Fibroblast of mammary gland (primary cell): Measurements from ENCODE around the gene PKP1.

Experiments
- DNase-seq: peaks from one replicate; pipeline ENCODE4 v3.0.0-alpha.2; 2010; ENCODE audit warnings: low read depth
- H3K4me3 ChIP-seq: 2 replicates; pipeline ENCODE4 v1.5.1; 2011; ENCODE audit warnings: low read depth, mild to moderate bottlenecking, low read length, moderate library complexity; ENCODE audit not compliant: control insufficient read depth
- TF ChIP-seq, protein P1 (sequence below): conservative IDR thresholded peaks from 2 replicates; pipeline ENCODE4 v1.5.1; 2011; ENCODE audit warnings: low read depth, low read length, inconsistent platforms; ENCODE audit not compliant: control insufficient read depth, insufficient read depth

The PKP1 gene

DNA sequence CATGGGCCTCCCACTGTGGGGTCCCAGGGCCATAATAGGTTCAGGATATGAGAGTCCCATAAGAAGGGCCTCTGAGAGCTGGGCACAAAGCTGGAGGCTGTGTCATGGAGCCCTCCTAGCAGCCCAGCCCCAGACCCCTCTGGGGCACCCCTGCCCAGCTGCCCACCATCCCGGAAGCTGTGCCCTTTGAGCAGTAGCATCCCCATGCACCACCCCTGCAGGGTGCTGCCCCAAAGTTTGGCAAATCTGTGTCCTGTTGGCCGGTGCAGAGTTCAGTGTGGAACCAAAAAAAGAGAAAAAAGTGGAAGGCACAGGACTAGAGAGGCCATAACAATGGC, 76.5 kb downstream of the PKP1 start:
- no peak overlapping the region for H3K4me3 ChIP-seq
- DNase-seq = no peak
- TF ChIP-seq, protein P1, sequence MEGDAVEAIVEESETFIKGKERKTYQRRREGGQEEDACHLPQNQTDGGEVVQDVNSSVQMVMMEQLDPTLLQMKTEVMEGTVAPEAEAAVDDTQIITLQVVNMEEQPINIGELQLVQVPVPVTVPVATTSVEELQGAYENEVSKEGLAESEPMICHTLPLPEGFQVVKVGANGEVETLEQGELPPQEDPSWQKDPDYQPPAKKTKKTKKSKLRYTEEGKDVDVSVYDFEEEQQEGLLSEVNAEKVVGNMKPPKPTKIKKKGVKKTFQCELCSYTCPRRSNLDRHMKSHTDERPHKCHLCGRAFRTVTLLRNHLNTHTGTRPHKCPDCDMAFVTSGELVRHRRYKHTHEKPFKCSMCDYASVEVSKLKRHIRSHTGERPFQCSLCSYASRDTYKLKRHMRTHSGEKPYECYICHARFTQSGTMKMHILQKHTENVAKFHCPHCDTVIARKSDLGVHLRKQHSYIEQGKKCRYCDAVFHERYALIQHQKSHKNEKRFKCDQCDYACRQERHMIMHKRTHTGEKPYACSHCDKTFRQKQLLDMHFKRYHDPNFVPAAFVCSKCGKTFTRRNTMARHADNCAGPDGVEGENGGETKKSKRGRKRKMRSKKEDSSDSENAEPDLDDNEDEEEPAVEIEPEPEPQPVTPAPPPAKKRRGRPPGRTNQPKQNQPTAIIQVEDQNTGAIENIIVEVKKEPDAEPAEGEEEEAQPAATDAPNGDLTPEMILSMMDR = no peak

DNA sequence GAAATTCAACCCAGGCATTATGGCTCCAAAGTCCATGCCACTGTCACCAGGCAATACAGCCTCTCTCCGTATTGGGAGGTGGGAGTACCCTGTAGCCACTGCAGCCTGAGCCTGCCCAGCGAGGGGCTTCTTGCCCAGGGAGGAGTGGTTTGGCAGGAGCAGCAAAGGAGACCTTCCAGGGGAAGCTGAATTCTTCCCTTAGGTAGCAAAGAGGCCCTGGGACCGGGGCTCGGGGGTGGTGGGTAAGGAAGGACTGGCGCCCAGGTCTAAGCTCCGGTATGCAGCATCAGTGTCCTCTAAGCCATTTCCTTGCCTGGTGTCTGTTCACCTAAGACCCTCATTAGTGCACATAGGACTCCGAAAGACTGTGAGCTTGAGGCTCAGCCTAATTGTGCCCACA, 77.2 kb downstream of the PKP1 start:
- TF ChIP-seq, protein P1 = no peak
- no peak for DNase-seq
- no peak overlapping the region for H3K4me3 ChIP-seq

GRCh38 chr1:201360901-201361651, 77.8 kb downstream of the PKP1 start:
- no peak for DNase-seq
- H3K4me3 ChIP-seq = no peak overlapping the region
- TF ChIP-seq, protein P1 = no peak

- TF ChIP-seq, protein P1 = peak; percentile 75
These were observed 78.6 kb downstream of the PKP1 start for GRCh38 chr1:201361652-201362504.

DNA sequence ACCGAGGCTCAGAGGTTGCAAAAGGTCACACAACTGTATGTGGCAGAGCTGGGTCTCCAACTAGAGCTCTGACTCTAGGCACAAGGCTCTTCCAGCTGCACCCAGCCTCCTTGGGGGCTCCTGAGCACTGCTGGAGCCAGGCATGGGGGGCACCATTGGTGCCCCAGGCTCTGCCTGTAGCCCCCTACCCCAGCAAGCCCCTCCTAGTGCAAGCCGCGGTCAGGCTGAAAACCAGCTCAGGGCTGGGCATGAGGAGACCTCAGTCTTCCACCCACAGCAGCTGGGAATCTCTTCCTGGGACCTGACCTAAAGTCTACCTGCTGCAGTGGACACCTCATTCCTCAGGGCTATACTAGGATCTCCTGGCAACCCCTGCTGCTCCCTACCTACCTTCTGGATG, 79.6 kb downstream of the PKP1 start:
- no peak for DNase-seq
- TF ChIP-seq, protein P1 = no peak
- no peak overlapping the region for H3K4me3 ChIP-seq

More at GRCh38 chr1:201361652-201362504, 78.6 kb downstream of the PKP1 start:
- H3K4me3 ChIP-seq = no peak overlapping the region
- peak; percentile 37 for DNase-seq

DNA sequence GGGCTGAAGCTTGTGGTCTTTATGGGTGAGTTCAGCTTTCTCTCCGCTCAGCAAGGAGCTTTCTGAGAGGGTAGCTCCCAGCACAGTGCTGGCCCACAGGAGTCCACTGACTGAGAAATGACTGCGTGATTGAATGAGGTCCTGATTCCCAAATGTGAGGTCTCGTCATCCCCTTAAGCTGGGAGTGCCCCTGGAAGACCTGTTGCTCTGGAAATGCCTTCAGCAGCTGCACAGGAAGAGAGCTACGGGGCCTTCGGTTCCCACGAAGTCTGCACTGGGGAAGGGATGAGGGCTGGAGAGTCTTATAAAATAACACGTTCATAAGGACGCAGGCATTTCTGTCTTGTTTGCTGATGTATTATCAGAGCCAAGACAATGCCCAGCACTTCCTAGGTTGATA, 80.2 kb downstream of the PKP1 start:
- no peak overlapping the region for H3K4me3 ChIP-seq
- no peak for DNase-seq
- TF ChIP-seq, protein P1 = no peak

DNA sequence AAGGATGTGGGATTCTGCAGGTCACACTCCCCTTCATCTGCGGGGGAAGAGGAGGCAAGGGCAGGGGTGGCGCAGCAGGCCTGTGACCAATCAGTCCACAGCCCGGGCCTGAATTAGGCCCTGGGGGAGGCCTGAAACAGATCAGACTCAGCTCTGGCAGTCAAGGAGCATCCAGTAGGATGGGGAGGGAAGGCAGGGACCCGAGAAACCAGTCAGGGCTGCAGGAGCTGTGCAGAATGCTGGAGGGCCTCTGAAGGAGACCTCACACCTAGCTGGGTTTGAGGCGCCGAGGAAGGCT, 81.5 kb downstream of the PKP1 start:
- TF ChIP-seq, protein P1 = no peak
- H3K4me3 ChIP-seq = no peak overlapping the region
- DNase-seq = no peak
